NOMO-1 treated with dmso at 0.1 percent for 144 hours (cell line): Measurements from ENCODE around the gene PLCB3.

Source experiments
- DNase-seq: peaks from one replicate; lab custom pipeline; 2025; ENCODE audit not compliant: unreplicated experiment; lab: John Stamatoyannopoulos, UW

Gene PLCB3

DNA sequence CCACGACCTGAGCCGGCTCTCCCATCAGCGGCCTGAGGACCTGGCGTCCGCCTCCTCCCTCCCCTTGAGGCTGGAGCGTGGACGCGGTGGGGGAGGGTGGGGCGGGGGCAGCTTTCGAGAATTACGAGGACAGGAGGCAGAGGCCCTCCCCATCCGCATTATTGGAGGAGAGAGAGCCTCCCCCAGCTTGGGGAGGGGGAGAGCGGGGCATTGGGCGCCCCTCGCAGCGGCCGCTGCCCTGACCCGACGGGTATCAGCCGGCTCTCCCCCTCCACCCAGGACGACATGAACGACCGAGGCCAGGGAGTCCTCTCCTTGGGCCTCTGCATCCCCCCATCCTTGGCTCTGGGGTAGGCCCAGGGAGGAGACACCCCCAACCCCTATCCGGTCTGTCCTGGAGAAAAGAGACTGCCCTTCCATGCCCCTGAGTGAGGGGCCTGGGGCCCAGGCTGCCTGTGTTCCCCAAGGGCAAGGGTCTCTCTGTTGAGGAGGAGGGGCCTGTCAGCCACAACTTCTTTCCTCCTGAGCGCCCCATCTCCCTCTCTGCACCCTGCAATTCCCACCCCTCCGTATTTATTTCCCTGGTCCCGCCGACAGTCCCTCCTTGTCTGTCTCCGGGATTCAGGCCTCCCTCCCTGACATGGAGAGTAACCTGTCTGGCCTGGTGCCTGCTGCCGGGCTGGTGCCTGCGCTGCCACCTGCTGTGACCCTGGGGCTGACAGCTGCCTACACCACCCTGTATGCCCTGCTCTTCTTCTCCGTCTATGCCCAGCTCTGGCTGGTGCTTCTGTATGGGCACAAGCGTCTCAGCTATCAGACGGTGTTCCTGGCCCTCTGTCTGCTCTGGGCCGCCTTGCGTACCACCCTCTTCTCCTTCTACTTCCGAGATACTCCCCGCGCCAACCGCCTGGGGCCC is 34.8 kb downstream of the PLCB3 start:
- DNase-seq: no peak

DNA sequence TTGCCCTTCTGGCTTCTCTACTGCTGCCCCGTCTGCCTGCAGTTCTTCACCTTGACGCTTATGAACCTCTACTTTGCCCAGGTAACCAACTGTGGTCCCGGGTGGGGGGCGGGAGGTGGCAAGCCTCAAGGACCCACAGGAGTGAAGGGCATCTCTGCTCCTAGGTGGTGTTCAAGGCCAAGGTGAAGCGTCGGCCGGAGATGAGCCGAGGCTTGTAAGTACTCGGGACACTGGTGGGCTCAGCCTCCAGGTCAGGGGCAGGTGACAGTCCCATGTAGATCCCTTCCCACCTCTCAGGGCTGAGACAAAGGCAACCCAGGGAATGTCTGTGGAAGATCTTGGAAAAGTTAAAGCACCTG is 35.5 kb downstream of the PLCB3 start:
- no peak for DNase-seq

DNA sequence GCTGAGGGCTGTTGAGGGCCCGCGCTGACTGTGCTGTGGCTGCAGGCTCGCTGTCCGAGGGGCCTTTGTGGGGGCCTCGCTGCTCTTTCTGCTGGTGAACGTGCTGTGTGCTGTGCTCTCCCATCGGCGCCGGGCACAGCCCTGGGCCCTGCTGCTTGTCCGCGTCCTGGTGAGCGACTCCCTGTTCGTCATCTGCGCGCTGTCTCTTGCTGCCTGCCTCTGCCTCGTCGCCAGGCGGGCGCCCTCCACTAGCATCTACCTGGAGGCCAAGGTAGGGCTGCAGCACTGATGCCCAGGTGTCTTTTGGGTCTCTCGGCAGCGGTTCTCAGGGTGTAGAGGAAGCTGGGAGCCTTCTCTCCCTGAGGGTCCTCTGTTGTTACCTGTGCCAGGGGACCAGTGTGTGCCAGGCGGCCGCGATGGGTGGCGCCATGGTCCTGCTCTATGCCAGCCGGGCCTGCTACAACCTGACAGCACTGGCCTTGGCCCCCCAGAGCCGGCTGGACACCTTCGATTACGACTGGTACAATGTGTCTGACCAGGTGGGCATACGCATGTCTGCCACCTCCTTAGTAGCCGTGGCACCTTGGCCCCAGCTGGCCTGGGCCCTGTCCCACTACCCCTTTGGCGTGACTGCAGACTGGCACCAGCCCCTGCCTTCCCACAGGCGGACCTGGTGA is 36.5 kb downstream of the PLCB3 start:
- no peak for DNase-seq

DNA sequence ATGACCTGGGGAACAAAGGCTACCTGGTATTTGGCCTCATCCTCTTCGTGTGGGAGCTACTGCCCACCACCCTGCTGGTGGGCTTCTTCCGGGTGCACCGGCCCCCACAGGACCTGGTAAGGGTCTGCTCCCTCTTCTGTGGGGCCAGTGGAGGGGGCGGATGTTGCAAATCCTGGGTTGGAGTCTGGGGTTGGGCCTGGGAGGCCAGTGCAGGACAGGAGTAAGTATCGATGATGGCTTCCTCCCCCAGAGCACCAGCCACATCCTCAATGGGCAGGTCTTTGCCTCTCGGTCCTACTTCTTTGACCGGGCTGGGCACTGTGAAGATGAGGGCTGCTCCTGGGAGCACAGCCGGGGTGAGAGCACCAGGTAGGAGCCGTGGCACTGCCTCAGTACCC is 37.0 kb downstream of the PLCB3 start:
- no peak for DNase-seq

DNA sequence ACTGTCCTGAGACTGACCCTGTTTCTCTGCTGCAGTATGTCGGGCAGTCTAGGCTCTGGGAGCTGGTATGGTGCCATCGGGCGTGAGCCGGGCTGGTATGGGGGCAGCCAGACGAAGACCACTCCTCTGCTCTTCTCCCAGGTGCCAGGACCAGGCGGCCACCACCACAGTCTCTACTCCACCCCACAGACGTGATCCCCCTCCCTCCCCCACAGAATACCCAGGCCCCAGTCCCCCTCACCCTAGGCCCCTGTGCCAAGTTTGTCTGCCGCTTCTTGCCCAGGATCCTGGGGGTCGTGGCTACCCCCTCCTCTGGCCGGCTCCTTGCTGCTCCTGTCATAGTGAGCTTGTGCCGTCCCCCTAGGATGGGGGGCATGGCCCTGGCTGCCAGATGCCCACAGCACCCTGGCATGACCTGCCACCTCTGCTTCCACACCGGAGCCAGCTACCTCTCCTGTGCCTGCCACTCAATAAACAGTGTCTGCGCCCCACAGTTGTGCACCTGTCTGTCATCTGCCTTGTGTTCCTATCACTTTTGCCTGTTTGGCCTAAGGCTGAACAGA is 37.8 kb downstream of the PLCB3 start:
- no peak for DNase-seq

- DNase-seq: no peak
Measured at GRCh38 chr11:64290352-64291261, 39.3 kb downstream of the PLCB3 start.

- DNase-seq: no peak
Measured at GRCh38 chr11:64291262-64291751, 40.0 kb downstream of the PLCB3 start, which contains the start of gene KCNK4. Gene KCNK4 (plus strand): TSS chr11:64291302. CDS start chr11:64293019, 1,717 bp downstream.

- no peak for DNase-seq
Measured at GRCh38 chr11:64291752-64292459, 40.6 kb downstream of the PLCB3 start.

DNA sequence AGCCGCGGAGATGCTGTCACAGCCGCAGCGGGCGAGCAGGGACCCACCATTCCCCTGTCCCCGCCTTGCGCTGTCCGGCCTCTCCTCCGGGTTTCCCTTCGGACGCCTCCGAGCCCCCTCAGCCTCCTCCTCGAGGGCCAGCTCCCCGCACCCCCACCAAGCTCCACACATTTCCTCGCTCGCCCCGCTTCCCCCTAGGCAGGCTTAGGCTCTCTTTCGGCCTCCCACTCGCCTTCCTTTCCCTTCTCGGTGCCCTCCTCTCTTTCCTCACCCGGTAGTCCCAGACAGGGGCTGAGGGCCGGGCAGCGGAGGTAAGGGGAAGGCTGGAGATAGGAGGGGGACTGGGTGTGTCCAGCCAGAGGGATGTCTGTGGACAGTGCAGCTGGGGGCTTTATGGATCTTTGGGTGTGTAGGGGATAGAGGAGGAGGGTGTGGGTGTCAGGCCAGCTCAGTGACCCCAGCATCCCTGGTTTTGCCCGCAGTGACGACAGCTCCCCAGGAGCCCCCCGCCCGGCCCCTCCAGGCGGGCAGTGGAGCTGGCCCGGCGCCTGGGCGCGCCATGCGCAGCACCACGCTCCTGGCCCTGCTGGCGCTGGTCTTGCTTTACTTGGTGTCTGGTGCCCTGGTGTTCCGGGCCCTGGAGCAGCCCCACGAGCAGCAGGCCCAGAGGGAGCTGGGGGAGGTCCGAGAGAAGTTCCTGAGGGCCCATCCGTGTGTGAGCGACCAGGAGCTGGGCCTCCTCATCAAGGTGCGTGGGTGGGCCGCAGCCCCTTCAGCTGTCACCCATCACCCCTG is 41.3 kb downstream of the PLCB3 start:
- DNase-seq: no peak

- DNase-seq: no peak
Measured at GRCh38 chr11:64294774-64295173, 43.4 kb downstream of the PLCB3 start.

DNA sequence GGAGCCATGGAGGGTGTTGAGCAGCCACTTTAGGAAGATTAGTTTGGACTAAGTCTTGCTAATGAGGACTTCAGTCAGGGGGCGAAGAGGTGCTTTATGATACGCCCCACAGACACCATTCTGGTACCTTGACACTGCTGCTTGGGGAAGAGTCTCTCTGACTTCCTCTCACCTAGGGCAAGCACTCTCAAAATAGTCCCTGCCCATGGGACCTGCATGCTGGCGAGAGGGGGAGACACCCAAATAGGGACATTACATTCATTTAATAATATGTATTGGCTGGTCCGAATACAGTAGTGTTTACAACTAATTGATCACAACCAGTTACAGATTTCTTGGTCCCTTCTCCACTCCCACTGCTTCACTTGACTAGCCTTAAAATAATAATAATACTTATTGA is 44.4 kb downstream of the PLCB3 start:
- DNase-seq: no peak

- DNase-seq: no peak
Measured at GRCh38 chr11:64296236-64296635, 44.9 kb downstream of the PLCB3 start.

DNA sequence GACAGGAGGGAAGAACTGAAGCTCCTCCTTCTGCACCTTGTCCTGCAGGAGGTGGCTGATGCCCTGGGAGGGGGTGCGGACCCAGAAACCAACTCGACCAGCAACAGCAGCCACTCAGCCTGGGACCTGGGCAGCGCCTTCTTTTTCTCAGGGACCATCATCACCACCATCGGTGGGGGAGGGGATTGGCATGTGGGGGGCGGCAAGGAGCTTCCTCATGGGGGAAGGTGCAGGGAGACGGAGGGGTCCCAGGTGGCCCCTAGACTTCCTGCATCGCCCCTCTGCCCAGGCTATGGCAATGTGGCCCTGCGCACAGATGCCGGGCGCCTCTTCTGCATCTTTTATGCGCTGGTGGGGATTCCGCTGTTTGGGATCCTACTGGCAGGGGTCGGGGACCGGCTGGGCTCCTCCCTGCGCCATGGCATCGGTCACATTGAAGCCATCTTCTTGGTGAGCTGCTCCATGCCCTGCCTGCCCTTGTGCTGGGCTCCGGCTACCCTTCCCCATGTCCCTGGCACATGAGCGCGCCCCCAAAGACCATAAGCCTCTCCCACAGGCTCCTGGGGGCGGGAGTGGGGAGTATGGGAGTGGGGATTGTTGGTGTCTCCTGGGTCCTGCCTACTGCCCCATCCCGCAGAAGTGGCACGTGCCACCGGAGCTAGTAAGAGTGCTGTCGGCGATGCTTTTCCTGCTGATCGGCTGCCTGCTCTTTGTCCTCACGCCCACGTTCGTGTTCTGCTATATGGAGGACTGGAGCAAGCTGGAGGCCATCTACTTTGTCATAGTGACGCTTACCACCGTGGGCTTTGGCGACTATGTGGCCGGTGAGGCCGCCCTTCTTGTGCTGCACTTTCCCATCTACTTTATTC is 45.7 kb downstream of the PLCB3 start:
- DNase-seq: no peak

GRCh38 chr11:64297699-64298358 is 46.5 kb downstream of the PLCB3 start:
- no peak for DNase-seq

DNA sequence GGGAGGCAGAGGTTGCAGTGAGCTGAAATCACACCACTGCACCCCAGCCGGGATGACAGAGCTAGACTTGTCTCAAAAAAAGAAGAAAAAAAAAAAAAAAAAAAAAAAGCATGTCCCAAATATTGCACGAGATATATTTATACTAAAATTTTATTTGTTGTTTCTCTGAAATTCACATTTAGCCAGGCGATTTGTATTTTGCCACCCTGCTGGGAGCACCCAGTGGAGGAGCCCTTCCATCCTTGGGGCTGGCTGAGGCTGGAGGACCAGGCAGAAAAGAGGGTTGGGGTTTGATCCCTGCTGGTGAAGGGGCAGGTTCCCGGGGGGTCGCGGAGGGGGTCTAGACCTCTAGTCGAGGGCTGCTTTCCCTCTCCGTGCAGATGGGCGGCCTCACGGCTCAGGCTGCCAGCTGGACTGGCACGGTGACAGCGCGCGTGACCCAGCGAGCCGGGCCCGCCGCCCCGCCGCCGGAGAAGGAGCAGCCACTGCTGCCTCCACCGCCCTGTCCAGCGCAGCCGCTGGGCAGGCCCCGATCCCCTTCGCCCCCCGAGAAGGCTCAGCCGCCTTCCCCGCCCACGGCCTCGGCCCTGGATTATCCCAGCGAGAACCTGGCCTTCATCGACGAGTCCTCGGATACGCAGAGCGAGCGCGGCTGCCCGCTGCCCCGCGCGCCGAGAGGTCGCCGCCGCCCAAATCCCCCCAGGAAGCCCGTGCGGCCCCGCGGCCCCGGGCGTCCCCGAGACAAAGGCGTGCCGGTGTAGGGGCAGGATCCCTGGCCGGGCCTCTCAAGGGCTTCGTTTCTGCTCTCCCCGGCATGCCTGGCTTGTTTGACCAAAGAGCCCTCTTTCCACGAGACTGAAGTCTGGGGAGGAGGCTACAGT is 47.9 kb downstream of the PLCB3 start:
- no peak for DNase-seq

DNA sequence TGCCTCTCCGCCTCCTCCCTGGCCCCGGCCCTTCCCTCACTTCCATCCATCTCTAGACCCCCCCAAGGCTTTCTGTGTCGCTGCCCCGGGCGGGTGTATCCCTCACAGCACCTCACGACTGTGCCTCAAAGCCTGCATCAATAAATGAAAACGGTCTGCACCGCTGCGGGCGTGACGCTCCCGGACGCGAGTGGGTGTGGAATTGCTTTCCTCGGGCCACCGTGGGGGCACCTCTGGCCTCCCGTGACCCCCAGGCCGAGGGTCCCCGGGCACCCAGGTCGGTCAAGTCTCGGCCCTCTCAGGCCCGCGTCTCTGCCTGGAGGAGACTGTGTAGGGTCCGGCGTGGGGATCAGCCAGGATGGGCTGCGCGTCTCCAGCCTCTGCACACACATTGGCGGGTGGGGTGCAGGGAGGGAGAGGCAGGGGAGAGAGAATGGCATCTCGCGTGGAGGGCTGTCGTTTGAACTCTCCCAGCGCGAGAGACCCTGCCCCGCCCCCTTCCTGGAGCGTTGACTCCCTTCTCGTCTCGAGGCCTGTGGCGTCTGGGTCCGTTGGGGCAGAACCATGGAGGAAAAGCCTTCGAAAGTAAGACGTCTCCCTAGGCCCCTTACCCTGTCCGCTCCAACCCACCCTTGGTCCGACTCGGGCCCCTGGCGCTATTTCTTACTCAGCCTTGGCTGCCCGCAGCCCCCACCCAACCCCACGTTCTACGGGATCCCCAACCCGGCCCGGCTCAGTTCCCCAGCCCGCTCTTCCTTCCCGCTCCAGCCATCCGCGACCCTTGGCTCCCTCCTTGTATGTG is 48.7 kb downstream of the PLCB3 start, which contains the start of gene CATSPERZ:
TSS of gene CATSPERZ (plus strand) at position 512 of the 802 bp plus-strand sequence. CDS start at position 565, 53 bp downstream.
- DNase-seq: no peak
